GM21528 (cell line): Measurements from ENCODE around the gene OBSCN.
"Not testable (repeated sequence)": the region's sequence is repeated elsewhere in the genome, so short reads cannot be mapped to it uniquely, and the experiment has no call there.

Experiments used
- ATAC-seq: cut with Tn5 transposase; IDR thresholded peaks from one replicate; pipeline ENCODE4 v1.9.1; 2021; ENCODE audit warnings: mild to moderate bottlenecking, moderate library complexity; ENCODE audit not compliant: unreplicated experiment, low FRiP score

OBSCN gene

DNA sequence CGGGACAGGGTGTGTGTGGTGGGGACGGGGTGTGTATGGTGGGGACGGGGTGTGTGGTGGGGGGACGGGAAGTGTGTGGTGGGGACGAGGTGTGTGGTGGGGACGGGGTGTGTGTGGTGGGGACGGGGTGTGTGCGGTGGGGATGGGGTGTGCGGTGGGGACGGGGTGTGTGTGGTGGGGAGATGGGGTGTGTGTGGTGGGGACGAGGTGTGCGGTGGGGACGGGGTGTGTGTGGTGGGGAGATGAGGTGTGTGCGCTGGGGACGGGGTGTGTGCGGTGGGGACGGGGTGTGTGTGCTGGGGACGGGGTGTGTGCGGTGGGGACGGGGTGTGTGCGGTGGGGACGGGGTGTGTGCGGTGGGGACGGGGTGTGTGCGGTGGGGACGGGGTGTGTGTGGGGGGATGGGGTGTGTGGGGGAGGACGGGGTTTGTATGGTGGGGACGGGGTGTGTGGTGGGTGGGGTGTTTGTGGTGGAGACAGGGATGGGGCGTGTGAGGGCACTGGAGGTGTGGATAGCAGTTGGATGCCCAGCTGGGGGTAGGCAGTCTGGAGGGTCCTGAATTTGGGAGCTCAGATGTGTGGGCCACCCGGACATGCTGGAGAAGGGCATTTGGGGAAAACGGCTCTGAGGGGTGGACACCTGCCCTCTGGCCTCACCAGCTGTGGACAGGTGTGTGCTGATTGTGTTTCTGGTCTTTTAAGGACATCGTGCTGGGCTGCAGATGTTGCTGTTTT, 25.4 kb upstream of the OBSCN start:
- ATAC-seq, result no peak

DNA sequence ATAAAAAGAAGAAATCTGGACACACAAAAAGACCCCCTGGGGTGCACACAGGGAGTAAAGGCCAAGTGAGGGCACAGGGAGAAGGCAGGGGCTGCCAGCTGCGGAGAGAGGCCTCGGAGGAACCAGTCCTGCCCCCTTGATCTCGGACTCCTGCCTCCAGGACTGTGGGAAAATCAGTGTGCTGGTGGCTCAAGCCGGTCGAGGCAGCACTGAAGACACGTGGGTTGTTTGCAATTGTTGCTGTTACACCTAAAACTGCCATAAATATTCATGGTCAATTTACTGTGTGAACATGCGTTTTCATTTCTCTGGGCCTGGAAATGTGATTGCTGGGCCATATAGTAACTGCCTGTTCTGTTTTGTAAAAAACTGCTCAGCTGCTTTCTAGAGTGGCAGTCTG, 23.7 kb upstream of the OBSCN start:
- ATAC-seq, result no peak

DNA sequence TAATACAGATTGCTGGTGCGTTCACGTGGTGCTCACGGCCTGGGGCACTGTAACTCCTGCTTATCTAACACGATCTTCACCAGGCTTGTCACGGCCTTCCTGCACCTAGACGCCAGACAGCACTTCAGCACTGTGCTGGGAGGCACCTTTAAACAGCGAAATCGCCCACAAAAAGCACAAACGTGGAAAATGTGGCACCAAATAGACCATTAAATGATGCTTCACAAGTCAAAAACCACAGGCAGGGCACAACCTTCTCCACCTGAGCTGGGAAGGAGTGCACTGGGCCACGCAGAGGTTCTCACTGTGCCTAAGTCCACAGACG, 22.2 kb upstream of the OBSCN start:
- no peak for ATAC-seq

DNA sequence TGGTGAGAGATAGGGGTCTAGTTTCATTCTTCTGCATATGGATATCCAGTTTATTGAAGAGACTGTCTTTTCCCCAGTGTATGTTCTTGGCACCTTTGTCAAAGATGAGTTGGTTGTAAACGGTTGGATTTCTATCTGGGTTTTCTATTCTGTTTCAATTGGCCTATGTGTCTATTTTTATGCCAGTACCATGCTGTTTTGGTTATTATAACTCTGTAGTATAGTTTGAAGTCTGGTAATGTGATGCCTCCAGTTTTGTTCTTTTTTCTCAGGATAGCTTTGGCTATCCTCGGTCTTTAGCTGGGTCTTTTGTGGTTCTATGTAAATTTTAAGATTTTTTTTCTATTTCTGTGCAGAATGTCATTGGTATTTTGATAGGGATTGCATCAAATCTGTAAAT, 19.6 kb upstream of the OBSCN start:
- ATAC-seq, result not testable (repeated sequence)

DNA sequence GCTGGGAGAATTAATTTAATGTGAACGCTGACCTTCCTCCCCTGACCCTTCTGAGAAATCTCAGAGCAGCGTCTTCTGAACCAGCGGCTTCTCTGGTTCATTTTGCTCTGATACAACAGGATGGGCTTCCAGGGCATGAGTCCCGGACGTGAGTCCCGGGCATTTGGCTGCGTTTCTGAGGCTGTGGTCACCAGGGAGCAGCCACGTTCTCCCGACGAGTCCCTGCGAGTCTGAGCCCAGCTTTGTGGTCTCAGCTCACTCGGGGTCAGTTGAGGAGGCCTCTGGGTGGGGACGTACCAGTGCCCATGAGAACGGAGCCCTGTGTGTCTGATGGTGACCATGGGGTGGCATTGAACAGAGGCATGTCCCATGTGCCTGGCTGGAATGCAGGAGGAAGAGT, 17.7 kb upstream of the OBSCN start:
- ATAC-seq, result no peak

DNA sequence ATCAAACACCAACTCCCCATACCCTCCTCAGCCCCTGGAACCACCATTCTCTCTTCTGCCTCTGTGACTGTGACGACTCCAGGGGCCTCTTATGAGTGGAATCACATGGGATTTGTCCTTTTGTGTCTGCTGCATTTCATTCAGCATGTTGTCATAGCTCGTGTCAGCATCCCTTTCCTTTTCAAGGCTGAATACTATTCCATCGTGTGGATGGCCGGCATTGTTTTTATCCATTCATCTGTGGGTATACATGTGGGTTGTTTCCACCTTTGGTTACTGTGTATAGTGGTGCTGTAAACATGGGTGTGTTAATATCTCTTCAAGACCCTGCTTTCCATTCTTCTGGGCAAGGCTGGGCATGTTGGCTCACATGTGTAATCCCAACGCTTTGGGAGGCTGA, 17.1 kb upstream of the OBSCN start:
- no peak for ATAC-seq

DNA sequence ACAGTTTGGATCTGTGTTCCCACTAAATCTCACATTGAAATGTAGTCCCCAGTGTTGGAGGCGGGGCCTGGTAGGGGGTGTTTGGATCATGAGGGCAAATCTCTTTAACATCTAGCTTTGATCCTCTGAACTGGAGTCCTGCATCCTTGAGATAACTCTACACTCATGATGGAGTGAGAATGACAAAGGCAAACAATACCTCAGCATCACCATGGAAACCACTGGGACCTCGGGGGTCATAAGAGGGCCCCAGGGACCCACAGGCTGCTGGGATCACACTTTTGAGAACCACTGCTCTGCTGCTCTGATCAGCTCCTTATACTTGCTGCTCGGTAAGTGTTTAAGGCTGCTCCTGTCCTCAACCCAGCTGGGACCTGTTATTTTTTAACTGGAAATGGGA, 13.4 kb upstream of the OBSCN start:
- no peak for ATAC-seq

DNA sequence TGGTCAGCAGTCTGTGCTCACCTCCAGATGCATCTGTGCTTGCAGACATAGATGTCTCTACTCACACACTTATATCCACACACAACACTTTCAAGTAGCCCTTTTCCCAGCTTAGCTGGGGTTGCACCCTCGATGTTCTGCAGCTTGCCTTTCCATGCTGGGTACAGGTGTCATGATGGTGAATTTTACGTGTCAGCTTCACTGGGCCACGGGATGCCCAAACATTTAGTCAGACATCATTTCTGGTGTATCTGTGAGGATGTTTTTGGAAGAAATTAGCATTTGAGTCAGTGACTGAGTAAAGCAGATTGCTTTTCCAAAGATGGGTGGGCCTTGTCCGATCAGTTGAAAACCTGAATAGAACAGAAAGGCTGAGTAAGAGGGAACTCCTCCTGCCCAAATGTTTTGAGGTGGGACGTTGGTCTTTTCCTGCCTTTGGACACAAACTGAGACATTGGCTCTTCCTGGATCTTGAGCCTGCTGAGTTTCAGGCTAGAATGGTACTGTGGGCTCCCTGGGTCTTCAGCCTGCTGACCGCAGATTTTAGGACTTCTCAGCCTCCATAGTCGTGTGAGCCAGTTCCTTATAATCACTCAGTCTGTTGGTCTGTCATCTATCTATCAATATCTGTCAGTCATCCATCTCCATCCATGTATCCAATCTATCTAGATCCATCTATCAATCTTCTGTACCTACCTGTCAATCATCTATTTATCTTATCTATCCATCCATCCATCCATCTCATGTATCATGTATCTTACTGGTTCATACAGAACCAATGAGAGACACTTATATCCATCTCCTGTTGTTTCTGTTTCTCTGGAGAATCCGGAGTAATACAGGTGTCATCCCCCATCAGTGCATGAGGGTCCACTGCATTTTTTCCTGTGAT, 12.7 kb upstream of the OBSCN start:
- ATAC-seq, result no peak

DNA sequence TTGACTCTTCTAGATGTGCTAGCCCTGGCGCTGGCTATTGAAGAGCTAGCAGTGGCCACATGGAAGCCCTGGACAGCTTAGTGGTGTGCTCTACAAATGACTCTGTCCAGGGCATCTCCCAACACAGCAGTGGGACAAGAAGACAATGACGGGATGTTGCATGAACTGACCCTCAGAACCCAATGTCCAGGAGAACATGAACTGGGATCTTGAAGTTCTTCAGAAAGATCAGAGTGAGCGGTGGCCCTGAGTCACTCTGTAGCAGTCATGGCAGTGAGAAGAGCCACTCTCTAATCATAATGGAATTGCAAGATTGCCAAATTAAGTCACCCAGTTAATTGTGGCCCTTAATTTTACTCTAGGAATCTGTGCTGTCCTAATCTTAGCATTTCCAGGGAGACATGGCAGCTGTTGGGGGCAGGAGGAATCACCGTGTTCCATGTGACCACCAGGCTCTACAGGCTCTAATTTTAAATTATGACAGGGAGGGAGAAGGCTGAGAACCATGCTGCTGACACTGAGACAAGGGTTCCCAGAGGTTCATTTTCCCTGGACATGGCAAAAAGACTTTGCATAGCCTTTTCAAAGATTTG, 10.2 kb upstream of the OBSCN start:
- no peak for ATAC-seq

DNA sequence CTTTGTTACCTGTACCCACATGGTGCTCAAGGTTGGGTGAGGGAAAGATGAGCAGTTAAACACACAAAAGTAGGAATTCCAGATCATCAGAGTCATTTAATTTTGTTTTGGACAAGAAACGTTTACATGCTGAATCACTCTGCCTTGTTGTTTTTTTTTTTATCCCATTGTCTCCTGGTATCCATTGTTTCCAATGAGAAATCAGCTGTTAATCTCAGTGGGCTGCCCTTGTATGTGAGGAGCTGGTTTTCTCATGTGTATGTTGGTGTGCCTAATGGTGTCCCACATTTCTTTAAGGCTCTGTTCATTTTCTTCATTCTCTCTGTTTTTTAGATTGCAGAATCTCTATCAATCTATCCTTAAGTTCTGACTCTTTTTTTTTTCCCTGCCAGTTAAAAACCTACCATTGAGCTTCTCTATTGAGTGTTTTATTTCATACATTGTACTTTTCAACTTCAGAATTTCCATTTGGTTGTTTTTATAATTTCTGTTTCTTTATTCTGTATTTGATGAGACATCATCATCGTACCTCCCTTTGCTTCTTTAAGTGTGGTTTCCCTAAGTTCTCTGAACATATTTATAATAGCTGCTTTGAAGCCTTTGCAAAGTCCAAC, 8.8 kb upstream of the OBSCN start:
- no peak for ATAC-seq

DNA sequence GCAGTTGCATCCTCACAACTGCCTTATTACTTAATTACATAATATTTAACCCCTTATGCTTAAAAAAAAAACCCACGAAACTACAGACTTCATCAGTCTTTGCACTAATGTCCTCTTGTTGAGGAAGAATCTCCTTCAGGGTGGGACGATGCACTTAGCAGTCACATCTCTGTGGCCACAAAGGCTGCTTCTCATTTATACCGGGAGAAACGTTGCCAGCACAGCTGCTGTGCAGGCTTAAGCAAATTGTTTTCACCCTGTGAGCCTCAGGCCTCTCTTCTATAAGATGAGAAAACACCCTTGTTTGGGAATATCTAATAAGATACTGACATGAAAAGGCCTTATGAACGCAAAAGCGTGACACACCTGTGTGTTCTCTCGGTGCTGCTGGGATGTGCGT, 2.9 kb upstream of the OBSCN start:
- no peak for ATAC-seq

DNA sequence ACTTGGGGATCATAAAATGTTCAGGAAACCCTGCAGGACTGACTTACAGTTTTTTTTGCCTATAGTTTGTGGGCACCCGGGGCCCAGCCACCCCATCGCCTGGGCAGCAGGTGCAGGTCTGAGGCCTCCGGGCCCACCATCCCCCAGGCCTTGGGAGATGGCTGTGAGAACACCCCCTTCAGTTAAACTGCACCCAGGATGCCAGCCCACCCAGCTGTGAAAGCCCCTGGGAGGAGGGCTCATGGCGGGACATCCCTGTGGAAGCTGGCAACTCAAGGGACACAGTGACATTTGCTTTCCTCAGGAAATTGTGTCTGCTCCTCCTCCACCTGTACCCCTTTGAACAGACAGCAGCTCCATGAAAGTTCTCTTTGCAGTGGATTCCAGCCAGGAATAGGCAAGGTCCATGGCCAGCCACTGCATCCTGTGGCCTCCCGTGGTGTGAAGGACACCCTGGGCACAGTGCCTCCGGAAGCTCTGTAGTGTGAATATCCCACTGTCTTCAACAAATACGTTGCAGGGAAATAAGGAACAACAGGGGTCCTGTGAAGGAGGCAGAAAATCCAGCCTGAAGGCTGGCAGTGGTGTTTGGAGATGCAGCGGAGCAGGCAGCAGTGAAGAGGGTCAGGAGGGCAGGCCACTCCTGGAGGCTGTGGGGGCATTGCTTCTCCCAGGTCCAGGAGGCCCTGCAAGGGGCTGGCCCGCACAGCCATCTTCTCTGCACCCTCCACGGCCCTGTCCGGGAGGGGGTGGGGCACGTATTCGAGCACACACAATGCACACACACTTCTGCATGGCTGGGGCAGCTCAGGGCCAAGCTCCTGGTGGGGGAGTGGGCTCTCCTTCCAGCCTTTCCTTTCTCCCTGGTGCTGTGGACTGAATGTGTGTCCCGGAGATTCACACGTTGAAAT, 2.1 kb upstream of the OBSCN start:
- ATAC-seq, result no peak

DNA sequence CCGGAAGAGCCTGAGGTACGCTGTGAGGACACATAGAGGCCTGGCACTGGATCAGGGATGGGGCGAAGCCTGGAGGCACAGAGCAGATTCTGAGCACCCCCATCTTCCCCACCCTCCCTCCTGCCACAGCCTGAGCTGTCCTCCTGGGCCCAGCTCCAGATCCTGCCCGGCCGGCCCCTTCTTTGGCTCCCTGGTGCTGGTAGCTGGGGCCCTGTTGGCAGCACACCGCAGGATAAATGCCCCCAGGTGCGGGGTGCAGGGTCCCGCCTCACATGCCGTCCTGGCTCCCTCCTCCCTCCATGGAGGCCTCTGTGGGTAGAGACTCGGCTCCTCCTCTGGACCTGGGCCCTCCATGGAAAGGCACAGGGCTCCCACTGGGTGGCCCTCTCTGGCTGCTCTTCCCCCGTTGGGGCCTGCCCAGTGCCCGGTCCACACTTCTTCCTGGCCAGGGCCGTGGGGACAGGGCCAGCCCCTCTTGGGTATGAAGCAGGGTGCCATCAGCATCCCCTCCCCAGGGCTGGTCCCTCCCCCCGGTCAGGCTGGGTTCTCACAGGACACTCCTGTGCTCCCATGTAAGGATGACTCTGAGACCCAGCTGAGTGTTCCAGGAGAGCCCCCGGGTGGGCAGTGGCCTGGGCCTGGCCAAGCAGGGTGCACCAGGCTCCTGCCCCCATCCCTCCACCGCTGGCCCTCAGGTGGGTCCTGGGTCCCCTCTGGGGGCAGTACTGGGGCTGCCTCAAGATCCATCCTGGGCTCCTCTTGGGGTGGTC, 1.1 kb upstream of the OBSCN start:
- ATAC-seq, result no peak

DNA sequence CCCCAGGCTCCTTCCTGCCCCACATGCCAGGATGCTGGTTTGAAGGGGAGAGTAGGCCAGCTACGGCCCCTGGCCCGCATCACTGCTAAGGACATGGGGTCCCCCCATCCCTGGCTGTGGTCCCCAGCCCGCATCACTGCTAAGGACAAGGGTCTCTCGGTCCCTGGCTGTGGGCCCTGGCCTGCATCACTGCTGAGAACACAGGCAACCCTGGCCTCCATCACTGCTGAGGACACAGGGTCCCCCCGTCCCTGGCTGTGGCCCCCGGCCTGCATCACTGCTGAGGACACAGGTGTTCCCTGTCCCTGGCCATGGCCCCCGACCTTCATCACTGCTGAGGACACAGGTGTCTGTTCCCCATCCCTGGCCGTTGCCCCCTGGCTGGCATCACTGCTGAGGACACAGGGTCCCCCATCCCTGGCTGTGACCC, 448 bp upstream of the OBSCN start:
- no peak for ATAC-seq

DNA sequence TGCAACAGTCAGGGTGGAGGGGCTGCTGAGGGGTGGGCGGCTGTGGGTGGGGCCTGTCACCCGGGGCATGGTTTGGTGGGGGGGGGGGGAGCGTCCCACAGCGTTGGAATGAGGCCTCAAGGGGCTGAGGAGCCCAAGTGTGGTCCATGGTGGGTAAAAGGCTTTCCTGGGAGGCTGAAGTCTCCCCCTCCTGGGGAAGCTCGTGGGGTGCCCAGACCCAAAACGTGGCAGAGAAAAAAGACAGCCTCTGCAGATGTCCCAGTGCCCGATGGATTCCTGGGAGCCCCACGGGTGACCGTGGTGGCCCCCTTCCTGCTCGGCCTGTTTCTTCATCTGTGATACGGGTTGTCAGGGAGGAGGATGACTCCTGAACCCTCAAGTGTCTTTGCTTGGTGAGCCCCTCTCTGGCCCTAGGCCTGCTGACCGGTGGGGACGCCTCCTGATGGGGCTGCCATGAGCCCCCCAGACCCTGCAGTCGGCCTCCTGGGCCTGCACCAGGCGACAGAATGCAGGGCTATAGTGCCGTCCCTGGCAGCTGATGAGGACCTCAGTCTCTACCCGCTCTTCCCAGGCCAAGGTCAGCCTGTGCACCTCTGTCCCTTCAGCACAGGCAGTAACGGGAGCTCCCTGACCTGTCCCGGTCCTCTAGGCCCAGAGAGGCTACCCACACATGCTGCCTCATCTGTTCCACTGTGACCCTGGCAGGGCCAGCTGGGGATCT, 1.1 kb downstream of the OBSCN start:
- no peak for ATAC-seq

DNA sequence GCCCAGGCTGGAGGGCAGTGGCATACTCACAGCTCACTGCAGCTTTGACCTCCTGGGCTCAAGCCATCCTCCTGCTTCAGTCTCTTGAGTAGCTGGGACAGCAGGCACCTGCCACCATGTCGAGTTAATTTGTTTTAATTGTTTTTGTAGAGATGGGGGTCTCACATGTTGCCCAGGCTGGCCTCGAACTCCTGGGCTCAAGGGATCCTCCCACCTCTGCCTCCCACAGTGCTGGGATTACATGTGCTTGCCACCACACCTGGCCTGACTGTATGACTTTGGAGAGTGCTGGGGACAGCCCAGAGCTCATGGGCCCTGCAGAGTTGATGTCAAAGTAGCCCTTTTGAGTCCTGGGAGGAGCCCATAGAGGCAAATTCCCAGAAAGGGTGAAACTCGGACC, 1.8 kb downstream of the OBSCN start:
- ATAC-seq, result no peak

DNA sequence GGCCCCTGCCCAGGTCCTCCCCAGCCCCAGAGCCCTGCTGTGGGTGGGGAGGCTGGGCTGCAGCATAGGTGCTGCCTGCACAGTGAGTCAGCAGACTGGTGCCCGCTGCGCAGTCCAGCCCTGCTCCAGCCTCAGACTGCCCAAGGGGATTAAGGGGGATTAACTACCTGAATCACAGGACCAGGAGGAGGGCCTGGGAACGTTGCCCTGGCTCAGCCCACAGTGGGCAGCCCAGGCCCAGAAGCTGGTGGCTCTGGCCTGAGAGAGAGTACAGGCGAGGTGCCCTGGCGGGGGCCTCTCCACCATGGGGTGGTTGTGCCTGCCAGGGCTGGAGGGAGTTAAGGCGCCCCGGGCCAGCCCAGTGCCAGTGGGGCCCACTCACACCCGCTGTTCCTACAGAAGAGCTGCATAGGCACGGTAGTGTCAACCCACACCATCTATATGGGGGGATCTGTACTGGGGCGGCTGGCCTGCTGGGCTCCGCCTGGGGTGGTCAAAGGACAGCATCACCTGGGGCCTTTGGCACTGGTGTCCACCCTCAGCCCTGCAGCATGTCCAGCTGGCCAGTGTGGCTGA, 2.3 kb downstream of the OBSCN start:
- ATAC-seq, result no peak

DNA sequence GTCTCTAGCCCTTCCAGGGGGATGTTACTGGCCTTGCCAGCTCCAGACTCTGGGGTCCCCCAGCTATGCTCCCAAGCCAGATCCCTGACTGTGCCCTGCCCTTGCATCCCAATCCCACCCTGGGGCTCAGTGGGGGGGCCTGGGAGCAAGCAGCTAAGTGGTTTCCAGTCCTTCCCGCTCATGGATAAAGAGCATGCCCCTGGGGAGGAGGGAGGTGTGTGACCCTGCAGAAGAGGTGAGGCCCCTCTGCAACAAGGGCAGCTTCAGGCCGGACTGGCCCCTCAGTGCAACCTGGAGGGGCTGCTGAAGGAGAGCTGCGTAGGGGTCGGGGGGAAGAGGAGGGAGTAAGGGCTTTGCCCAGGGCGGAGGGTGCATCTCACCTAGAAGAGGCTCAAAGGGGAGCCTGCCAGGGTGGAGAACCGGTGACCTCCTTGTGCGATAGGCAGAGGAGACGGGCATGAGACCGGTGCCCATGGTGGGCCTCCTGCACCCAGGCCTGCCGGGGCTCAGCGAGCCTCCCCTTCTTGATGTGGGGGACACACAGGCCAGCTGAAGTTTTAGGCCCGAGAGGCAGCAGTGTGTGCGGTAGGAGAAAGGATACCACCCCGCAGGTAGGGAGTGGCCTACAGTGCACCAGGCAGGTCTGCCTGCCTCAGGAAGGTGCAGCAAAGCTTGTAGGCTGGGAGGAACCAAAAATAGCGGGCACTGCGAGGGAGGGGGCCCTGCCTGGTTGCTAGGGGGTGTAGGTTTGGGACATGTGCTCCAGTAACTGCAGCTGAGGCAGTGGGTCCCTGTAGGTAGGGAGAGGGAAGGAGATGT, 3.1 kb downstream of the OBSCN start:
- ATAC-seq, result no peak
